Stomach (tissue), 4 donors: ENCODE results near the gene RAD50.

Source experiments
- CTCF ChIP-seq, 7 experiments: fragments of 450-650 bp in 4 of 7; fragments of 200-600 bp in 3 of 7; sonication (generic) in 3 of 7; IDR thresholded peaks; one replicate each; pipeline ENCODE4 v1.5.1; 2016 to 2019; ENCODE audit warnings: antibody characterized with exemption in 7 of 7, control low read depth in 2 of 7, mild to moderate bottlenecking in 1 of 7
- POLR2A ChIP-seq, 4 donors: fragments of 450-650 bp; IDR thresholded peaks; one replicate each; pipeline ENCODE4 v1.6.1; 2016; ENCODE audit warnings: antibody characterized with exemption in 4 of 4, control low read depth in 2 of 4, mild to moderate bottlenecking in 1 of 4, moderate library complexity in 1 of 4
- POLR2AphosphoS5 ChIP-seq, 3 donors: sonication (generic); formaldehyde crosslinking; IDR thresholded peaks; one replicate each; pipeline ENCODE4 v1.6.1; 2016; ENCODE audit warnings: antibody characterized with exemption in 3 of 3

- TF ChIP-seq CTCF (IDR thresholded peaks at IDR 0.05) (no peak), POLR2A (IDR thresholded peaks at IDR 0.05) (no peak), POLR2AphosphoS5 (IDR thresholded peaks at IDR 0.05) (no peak)
Observed at GRCh38 chr5:132526974-132527564, 29.7 kb upstream of the RAD50 start.
